A673 (cell line): ENCODE measurements around the gene BRD2.

ENCODE experiments used
- EZH2 ChIP-seq: fragments of 200-600 bp; sonication (generic); IDR thresholded peaks from 2 replicates; pipeline ENCODE4 v1.6.1; 2017; ENCODE audit warnings: borderline replicate concordance, low read depth, mild to moderate bottlenecking, mixed read lengths, antibody characterized with exemption, low read length; ENCODE audit not compliant: poor library complexity, severe bottlenecking
- TF ChIP-seq, protein P1 (sequence below): fragments of 300-800, 200-600 bp; sonication (generic); conservative IDR thresholded peaks from 2 replicates; pipeline ENCODE4 v1.5.1; 2017; ENCODE audit warnings: low read depth, mild to moderate bottlenecking, antibody characterized with exemption, low read length, moderate library complexity, mixed read lengths

DNA sequence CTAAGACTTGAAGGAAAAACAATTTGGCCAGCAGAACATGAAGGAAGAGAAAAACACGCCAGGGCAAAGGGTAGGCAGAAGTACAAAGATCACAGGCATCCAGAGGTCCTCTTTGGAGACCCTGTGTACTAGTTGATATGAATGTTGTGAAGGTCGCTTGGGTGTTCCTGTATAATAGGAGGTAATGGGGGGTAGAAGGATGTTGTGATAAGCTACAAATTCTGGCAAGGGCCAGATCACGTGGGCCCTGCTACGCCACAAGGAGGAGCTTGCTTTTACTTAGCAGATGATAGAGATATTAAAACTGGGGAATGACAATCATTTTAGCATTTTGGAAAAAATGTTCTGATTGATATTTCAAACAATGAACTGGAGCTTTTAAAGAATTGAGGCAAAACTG lies 14.6 kb upstream of the BRD2 start:
- TF ChIP-seq, protein P1, sequence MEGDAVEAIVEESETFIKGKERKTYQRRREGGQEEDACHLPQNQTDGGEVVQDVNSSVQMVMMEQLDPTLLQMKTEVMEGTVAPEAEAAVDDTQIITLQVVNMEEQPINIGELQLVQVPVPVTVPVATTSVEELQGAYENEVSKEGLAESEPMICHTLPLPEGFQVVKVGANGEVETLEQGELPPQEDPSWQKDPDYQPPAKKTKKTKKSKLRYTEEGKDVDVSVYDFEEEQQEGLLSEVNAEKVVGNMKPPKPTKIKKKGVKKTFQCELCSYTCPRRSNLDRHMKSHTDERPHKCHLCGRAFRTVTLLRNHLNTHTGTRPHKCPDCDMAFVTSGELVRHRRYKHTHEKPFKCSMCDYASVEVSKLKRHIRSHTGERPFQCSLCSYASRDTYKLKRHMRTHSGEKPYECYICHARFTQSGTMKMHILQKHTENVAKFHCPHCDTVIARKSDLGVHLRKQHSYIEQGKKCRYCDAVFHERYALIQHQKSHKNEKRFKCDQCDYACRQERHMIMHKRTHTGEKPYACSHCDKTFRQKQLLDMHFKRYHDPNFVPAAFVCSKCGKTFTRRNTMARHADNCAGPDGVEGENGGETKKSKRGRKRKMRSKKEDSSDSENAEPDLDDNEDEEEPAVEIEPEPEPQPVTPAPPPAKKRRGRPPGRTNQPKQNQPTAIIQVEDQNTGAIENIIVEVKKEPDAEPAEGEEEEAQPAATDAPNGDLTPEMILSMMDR: no peak
- TF ChIP-seq EZH2: no peak
